K562 (cell line): ENCODE measurements around the gene SAPCD1. TPM values are rescaled to one million over a fixed set of nuclear protein-coding genes. Genes with fewer than 3 reads are reported as not detected.

Experiments used
- AFF1 ChIP-seq, 2 experiments: fragments of 450-650 bp; IDR thresholded peaks; 2 replicates each; pipeline ENCODE4 v1.6.1; 2018; ENCODE audit warnings: mild to moderate bottlenecking in 2 of 2, low read depth in 1 of 2; ENCODE audit not compliant: partially characterized antibody in 2 of 2
- BCLAF1 ChIP-seq, 2 experiments: fragments of 450-650 bp in 1 of 2; IDR thresholded peaks; 2 replicates each; pipeline ENCODE4 v1.6.1; 2011 to 2017; ENCODE audit warnings: low read depth in 2 of 2, antibody characterized with exemption in 1 of 2, borderline replicate concordance in 1 of 2, low read length in 1 of 2, mild to moderate bottlenecking in 1 of 2, mixed read lengths in 1 of 2; ENCODE audit not compliant: control insufficient read depth in 1 of 2
- BRD4 ChIP-seq: fragments of 200-600 bp; sonication (generic); IDR thresholded peaks from 2 replicates; pipeline ENCODE4 v1.6.1; 2017; ENCODE audit warnings: inconsistent platforms
- CTBP1 ChIP-seq: fragments of 450-650 bp; IDR thresholded peaks from 2 replicates; pipeline ENCODE4 v1.6.1; 2016; ENCODE audit warnings: borderline replicate concordance
- ETV1 ChIP-seq: fragments of 450-650 bp; conservative IDR thresholded peaks from 2 replicates; pipeline ENCODE4 v1.6.1; 2016; ENCODE audit warnings: missing genetic modification characterization, control low read depth, low read depth, missing compliant biosample characterization
- OTX1 ChIP-seq: fragments of 450-650 bp; formaldehyde crosslinking; IDR thresholded peaks from 2 replicates; pipeline ENCODE4 v1.4.0; 2022; ENCODE audit warnings: mild to moderate bottlenecking
- REST ChIP-seq, 2 experiments: fragments of 450-650 bp; formaldehyde crosslinking in 1 of 2; IDR thresholded peaks; 2 replicates each; pipeline versions ENCODE4 v1.4.0 to v1.6.1; 2014 to 2020; ENCODE audit warnings: mild to moderate bottlenecking in 2 of 2, borderline replicate concordance in 1 of 2, low read depth in 1 of 2
- RHOXF2B ChIP-seq: fragments of 250-450 bp; sonication (Bioruptor Pico); conservative IDR thresholded peaks from 2 replicates; pipeline ENCODE4 v1.5.1; 2021
- SP1 ChIP-seq: sonication (generic); formaldehyde crosslinking; IDR thresholded peaks from 2 replicates; pipeline ENCODE4 v1.8.1; 2022; ENCODE audit warnings: mild to moderate bottlenecking, missing genetic modification reagents
- ZNF23 ChIP-seq: fragments of 250-450 bp; sonication (Bioruptor Pico); IDR thresholded peaks from 2 replicates; pipeline ENCODE4 v1.4.0; 2020; ENCODE audit warnings: mild to moderate bottlenecking
- ZNF707 ChIP-seq: fragments of 250-450 bp; sonication (Bioruptor Pico); conservative IDR thresholded peaks from 2 replicates; pipeline ENCODE4 v1.8.0; 2022; ENCODE audit warnings: inconsistent platforms, mild to moderate bottlenecking, moderate library complexity
- polyA plus RNA-seq, 8 experiments: library from polyadenylated mRNA; depleted of rRNA in 4 of 8; stranded (reverse) in 5 of 8; unstranded in 3 of 8; fragments of >200 nt; fragmentation: Nextera tagmentation in 2 of 8; fragmentation: Illumina TruSeq in 1 of 8; extraction: Ambion mirVana in 2 of 8; extraction: Trizol in 1 of 8; gene quantifications; 2 replicates each; pipeline versions ENCODE4 v1.2.1 to v1.2.3, GENCODE V29; 2011 to 2014; ENCODE audit warnings: inconsistent platforms in 1 of 8, missing spikeins in 1 of 8
- total RNA-seq, 7 experiments: library from RNA; depleted of rRNA in 6 of 7; stranded (reverse); fragments of >200 nt in 6 of 7; fragmentation: Illumina TruSeq in 2 of 7; extraction: Trizol in 2 of 7; gene quantifications; 2 replicates each; pipeline versions ENCODE4 v1.2.1 to v1.2.3, GENCODE V29; 2011 to 2021; ENCODE audit warnings: low replicate concordance in 1 of 7

SAPCD1 gene
- total and polyA plus RNA-seq, 9 of the 15 experiments (the other 6 are each of a cell fraction or from before 2014, with no cell fraction given) = 2.6 to 30.2 (median 7.4) TPM

- TF ChIP-seq REST (IDR thresholded peaks at IDR 0.05; ENCODE audit: borderline replicate concordance) = no peak
- TF ChIP-seq REST (CRISPR knock-in tag; IDR thresholded peaks at IDR 0.05; ENCODE audit: low read depth) = peak; percentile 62; the same call in 1 of the 2 replicates
- TF ChIP-seq RHOXF2B = peak; percentile 59; the same call in 1 of the 2 replicates
- TF ChIP-seq AFF1 (IDR thresholded peaks at IDR 0.05; ENCODE audit: low read depth in 1 of 2, partially characterized antibody in 2 of 2) = peak; percentile 62 to 72
- TF ChIP-seq SP1 = peak; percentile 87
- peak; percentile 10; the same call in 1 of the 2 replicates for TF ChIP-seq ZNF23 (CRISPR knock-in tag)
- 0 out of 4 replicates have a peak, but pooled peaks of 1 of the 2 experiments have one; percentile 68 for TF ChIP-seq BCLAF1 (IDR thresholded peaks at IDR 0.05; ENCODE audit: borderline replicate concordance in 1 of 2, control insufficient read depth in 1 of 2, low read depth in 2 of 2, low read length in 1 of 2)
- peak; percentile 100 for TF ChIP-seq ETV1 (tag)
- peak; percentile 96 for TF ChIP-seq OTX1 (CRISPR knock-in tag)
- TF ChIP-seq ZNF707 = peak; percentile 62; the same call in 1 of the 2 replicates
- peak; percentile 93; the same call in 1 of the 2 replicates for TF ChIP-seq BRD4
- TF ChIP-seq CTBP1 = no peak
These were observed 27.5 kb upstream of the SAPCD1 start (continued) for GRCh38 chr6:31734821-31735406.
